Ectodermal cell (in vitro differentiated cells): Measurements from ENCODE around the gene ALS2CL.

Experiments used
- H3K27ac ChIP-seq: 2 replicates; pipeline ENCODE4 v1.7.0; 2013; ENCODE audit warnings: mild to moderate bottlenecking, low read depth, low read length; ENCODE audit not compliant: insufficient read depth, poor library complexity, severe bottlenecking
- H3K27me3 ChIP-seq: 2 replicates; pipeline ENCODE4 v1.7.0; 2013; ENCODE audit warnings: mild to moderate bottlenecking, low read length; ENCODE audit not compliant: insufficient read depth, control insufficient read depth, poor library complexity, severe bottlenecking
- H3K36me3 ChIP-seq: one replicate; pipeline ENCODE4 v1.7.0; 2013; ENCODE audit warnings: low read length; ENCODE audit not compliant: control insufficient read depth, insufficient read depth
- H3K4me1 ChIP-seq: one replicate; pipeline ENCODE4 v1.7.0; 2013; ENCODE audit warnings: low read length; ENCODE audit not compliant: control insufficient read depth, insufficient read depth
- H3K4me3 ChIP-seq: 2 replicates; pipeline ENCODE4 v1.7.0; 2013; ENCODE audit warnings: low read depth, low read length, control low read depth; ENCODE audit not compliant: insufficient read depth
- H3K9me3 ChIP-seq: 2 replicates; pipeline ENCODE4 v1.7.0; 2013; ENCODE audit warnings: mild to moderate bottlenecking, low read length, moderate library complexity; ENCODE audit not compliant: control insufficient read depth
- WGBS, 2 experiments: methylation state at CpG; one replicate each; pipeline ENCODE4 v1.1.7; 2013; ENCODE audit warnings: missing lambda C conversion rate in 2 of 2; 5-methylcytosine and 5-hydroxymethylcytosine counted together

ALS2CL gene

DNA sequence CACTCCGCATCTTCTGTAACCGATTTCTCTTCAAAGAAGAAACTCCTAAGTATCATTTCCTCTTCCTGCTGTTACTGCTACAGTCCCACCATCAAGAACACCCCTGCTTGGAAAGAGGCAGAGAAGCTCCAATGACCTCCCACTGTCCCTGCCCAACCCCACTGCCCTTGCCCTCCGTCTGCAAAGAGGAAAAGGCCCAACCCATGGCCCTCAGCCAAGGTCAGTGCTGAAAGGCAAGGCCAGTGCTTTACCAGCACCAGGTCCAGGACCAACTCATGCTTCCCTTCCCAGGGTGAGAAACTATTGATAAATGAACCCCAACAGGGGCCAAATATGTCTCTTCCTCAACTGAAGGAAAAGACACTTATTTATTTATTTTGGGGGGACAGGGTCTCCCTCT lies 58.6 kb downstream of the ALS2CL start:
- Histone ChIP-seq H3K4me1 (no peaks in the 10 kb centered on the region), H3K27me3 (no peaks in the 10 kb centered on the region), H3K27ac (no peak overlapping the region), H3K36me3 (no peaks in the 10 kb centered on the region), H3K9me3 (peaks cover 6% of the 10 kb centered on the region), H3K4me3 (no peak overlapping the region)
- WGBS, 2 experiments, result 90% methylated on average over 3 of the region's 3 CpGs

DNA sequence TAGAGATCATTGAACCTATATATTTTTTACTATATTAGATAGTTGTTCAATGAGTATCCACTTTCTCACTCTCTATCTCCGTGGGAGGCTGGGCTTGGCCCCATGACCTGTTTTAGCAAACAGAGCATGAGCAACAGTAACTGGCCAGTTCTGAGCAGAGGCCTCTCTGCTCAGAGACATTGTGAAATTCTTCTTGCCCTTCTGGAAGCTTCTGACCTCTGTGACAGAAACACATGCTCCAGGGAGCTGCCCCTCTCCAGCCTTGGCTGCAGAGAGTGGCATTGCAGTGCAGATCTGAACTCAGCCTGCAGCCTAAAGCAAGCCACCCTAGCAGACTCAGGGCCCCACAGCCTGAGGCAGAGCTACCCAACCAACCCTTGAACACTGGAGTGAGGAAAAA lies 60.7 kb downstream of the ALS2CL start:
- Histone ChIP-seq H3K9me3 (no peaks in the 10 kb centered on the region), H3K36me3 (no peaks in the 10 kb centered on the region), H3K27ac (no peak overlapping the region), H3K27me3 (no peaks in the 10 kb centered on the region), H3K4me1 (peaks cover 10% of the 10 kb centered on the region), H3K4me3 (no peak overlapping the region)
- 90 to 93% methylated on average over 1 of the region's 1 CpG for WGBS, 2 experiments

DNA sequence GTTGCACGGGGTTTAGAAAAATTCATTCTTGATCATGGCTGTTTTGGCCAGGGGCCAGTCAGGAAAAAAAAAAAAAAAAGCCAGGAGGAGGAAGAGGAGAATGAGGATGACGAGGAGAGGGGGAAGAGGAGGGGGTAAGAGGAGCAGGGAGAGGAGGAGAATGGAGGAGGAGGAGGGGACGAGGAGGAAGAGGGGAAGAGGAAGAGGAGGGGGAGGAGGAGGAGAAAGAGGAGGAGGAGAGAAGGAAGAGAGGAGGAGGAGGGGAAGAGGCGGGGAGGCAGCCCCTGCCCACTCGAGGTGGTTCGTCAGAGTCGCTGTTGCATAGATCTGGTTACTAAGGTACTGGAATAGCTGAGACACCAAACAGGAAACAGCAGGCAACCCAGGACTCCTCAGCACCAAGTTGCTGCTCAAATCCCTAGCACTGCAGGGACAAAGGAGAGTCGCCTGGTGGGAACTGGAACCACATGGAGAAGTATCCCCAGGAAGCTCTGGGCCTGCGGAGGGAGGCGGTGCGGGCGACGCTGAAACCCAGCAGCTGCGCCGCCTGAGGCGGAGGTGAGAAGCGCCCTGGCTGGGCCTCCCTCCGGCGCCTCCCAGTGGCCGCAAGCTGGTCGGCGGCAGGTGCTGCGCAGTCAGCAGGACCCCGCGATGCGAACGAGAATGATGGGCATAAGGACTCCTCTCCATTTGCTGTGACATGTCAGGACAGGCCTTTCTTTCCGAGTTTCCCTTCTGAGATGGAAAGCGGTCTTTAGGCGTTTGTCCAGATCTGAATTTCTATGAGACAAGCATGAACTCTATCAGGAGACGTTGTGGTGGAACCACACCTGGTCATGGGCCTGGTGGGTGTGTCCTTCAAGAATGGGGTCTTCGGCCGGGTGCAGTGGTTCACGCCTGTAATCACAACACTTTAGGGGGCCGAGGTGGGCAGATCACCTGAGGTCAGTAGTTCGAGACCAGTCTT lies 63.6 kb downstream of the ALS2CL start:
- WGBS, 2 experiments, result 25 to 26% methylated on average over 36 of the region's 36 CpGs
- Histone ChIP-seq H3K27ac (no peak overlapping the region), H3K4me3 (no peak overlapping the region), H3K36me3 (no peaks in the 10 kb centered on the region), H3K9me3 (no peaks in the 10 kb centered on the region), H3K27me3 (no peaks in the 10 kb centered on the region), H3K4me1 (peaks cover 10% of the 10 kb centered on the region)

DNA sequence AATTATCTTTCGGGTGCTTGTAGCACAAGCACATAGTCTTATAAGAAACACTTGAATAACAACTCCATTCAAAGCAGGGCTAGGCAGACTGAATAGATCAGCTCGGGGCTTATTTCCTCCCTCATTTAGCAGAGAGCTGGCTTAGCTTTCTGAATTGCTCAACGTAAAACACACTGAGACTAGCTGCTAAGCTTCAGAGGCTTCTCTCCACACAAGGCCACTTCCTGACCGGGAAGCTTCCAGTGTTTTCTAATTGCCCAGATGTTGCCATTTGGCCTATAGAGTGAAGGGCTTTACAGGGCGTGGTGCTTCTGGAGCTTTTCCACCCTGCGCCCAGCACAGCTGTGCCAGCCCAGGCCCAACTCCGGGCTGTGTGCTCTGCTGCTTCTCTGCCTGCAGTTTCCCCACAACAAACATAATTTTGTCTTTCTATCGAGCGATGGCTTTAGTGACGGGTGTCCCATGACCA lies 64.5 kb downstream of the ALS2CL start:
- Histone ChIP-seq H3K27ac (peak overlapping the region; percentile 27), H3K4me1 (peaks cover 10% of the 10 kb centered on the region)
- WGBS, 2 experiments, result 82 to 84% methylated on average over 10 of the region's 10 CpGs

GRCh38 chr3:46627078-46627477 lies 66.4 kb downstream of the ALS2CL start:
- H3K27ac ChIP-seq, result no peak overlapping the region
- peaks cover 10% of the 10 kb centered on the region for H3K4me1 ChIP-seq
- 90 to 92% methylated on average over 1 of the region's 1 CpG for WGBS, 2 experiments
- H3K9me3 ChIP-seq, result no peaks in the 10 kb centered on the region
- H3K27me3 ChIP-seq, result no peaks in the 10 kb centered on the region
- no peaks in the 10 kb centered on the region for H3K36me3 ChIP-seq
- no peak overlapping the region for H3K4me3 ChIP-seq

More for the DNA sequence above, 64.5 kb downstream of the ALS2CL start:
- Histone ChIP-seq H3K4me3 (no peak overlapping the region), H3K27me3 (no peaks in the 10 kb centered on the region), H3K9me3 (no peaks in the 10 kb centered on the region), H3K36me3 (no peaks in the 10 kb centered on the region)

DNA sequence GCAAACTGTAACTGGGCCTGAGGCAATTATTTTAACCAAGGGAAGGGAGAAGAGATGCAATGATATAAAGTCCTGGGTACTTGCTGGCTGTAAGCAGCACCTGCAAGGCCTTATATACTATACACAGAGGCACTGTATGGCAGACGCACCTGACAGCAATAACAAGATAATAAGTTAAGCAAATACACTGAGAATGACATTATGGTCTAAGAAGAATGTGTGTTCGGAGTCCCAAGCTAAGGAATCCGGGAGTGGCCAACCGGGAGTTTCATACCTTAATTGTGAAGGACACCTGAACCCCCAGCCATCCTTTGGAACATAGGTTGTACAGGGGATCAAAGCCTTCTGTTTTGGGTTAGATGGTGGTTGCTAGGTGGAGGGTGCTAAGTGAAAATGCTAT lies 67.4 kb downstream of the ALS2CL start:
- H3K27ac ChIP-seq, result no peak overlapping the region
- no peaks in the 10 kb centered on the region for H3K36me3 ChIP-seq
- no peaks in the 10 kb centered on the region for H3K9me3 ChIP-seq
- H3K4me1 ChIP-seq, result peaks cover 10% of the 10 kb centered on the region
- H3K4me3 ChIP-seq, result no peak overlapping the region
- H3K27me3 ChIP-seq, result no peaks in the 10 kb centered on the region
- whole genome bisulfite sequencing, 2 experiments, result 97% methylated on average over 4 of the region's 4 CpGs

DNA sequence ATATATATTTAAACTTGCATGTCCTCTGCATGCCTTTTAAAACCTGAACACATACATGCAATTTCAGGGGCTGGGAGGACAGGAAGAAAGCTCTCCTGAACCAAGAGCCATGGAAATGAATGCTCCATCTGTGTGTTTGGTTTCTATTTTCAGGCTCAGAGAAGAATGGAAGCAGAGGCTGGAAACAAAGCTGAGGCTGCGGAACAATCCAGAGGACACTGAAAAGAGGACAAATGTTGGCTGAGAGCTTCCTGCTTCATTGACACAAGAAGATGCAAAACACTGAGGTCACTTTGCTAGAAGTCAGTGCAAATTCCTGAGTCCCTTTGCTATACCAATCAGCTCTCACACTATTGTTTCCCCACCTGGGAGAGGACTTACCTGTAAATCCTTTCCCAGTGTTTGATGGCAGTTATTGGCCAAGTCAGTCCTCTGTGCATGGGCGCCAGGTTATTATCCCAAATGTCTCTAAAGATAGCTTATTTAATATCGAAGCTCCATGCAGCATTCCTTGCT lies 68.4 kb downstream of the ALS2CL start:
- H3K27me3 ChIP-seq, result no peaks in the 10 kb centered on the region
- no peaks in the 10 kb centered on the region for H3K36me3 ChIP-seq
- H3K4me1 ChIP-seq, result peaks cover 10% of the 10 kb centered on the region
- H3K9me3 ChIP-seq, result no peaks in the 10 kb centered on the region
- no peak overlapping the region for H3K4me3 ChIP-seq
- no peak overlapping the region for H3K27ac ChIP-seq
- WGBS, 2 experiments, result 87% methylated on average over 3 of the region's 3 CpGs

DNA sequence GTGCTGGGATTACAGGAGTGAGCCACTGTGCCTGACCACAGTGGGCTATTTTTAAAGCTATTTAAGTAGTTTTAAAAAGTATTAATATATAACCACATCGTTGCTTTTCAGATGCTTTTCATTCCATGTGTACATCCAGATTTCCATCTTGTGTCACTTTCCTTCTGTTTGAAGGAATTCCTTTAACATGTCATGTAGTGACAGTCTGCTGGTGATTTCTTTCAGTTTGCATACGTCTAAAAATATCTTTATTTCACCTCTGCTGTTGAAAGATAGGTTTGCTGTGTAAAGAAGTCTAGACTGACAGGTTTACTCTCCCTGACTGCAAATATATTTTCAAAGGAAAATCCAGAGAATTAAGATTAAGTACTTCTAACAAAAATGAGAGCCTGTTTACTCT lies 68.9 kb downstream of the ALS2CL start:
- Histone ChIP-seq H3K36me3 (no peaks in the 10 kb centered on the region), H3K9me3 (no peaks in the 10 kb centered on the region), H3K4me3 (no peak overlapping the region), H3K27me3 (no peaks in the 10 kb centered on the region), H3K4me1 (peaks cover 10% of the 10 kb centered on the region), H3K27ac (no peak overlapping the region)
- WGBS, 2 experiments, result 92 to 100% methylated on average over 1 of the region's 2 CpGs

DNA sequence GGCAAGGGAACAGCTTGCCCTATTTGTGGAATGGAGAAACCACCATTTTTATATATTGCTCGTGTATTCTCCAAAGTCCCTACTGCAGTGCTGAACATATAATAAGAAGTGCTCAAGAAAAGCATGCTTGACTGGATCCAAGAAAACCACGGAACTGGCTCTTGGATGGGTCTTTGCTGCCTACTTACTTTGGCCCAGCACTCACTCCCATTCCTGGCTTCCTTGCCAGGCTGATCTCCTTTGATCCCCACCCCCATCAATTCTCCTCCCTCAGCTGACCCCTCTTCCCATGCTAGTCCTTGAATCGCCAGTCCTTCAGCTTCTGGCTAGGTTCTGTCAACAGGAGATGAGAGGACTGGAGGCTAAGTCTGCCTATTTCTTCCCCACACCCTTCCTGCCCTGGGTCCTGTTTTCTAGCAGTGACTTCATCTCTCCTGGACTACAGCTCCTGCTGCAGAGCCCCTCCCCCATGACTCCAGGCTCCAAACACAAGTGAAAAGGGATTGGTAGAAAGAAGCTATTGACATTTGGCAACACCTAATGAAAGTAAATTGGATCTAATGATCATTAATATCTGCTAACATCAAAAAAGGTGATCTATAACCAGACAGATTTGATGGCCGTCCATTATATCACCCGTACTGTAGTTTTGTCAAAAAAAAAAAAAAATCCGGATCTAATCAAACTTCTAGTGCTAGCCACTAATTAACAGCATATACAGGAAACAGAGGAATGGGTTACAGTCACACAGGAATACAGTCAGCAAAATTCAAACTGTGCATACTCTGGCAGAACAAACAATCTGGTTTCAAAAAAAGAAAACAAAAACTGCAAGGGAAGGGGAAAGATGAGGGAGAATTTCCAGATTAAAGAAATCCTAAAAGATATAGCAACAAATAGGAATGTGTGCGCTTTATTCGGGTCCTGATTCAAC lies 73.4 kb downstream of the ALS2CL start:
- H3K27me3 ChIP-seq, result no peaks in the 10 kb centered on the region
- no peaks in the 10 kb centered on the region for H3K36me3 ChIP-seq
- no peaks in the 10 kb centered on the region for H3K4me1 ChIP-seq
- H3K9me3 ChIP-seq, result no peaks in the 10 kb centered on the region
- 94 to 95% methylated on average over 8 of the region's 8 CpGs for WGBS, 2 experiments
- no peak overlapping the region for H3K4me3 ChIP-seq
- H3K27ac ChIP-seq, result no peak overlapping the region
